Epidermal melanocyte (primary cell): ENCODE results near the gene MTMR6.

Experiments
- DNase-seq: peaks from one replicate; pipeline ENCODE4 v3.0.0; 2011; ENCODE audit warnings: low spot score; ENCODE audit not compliant: insufficient read length

Gene MTMR6

DNA sequence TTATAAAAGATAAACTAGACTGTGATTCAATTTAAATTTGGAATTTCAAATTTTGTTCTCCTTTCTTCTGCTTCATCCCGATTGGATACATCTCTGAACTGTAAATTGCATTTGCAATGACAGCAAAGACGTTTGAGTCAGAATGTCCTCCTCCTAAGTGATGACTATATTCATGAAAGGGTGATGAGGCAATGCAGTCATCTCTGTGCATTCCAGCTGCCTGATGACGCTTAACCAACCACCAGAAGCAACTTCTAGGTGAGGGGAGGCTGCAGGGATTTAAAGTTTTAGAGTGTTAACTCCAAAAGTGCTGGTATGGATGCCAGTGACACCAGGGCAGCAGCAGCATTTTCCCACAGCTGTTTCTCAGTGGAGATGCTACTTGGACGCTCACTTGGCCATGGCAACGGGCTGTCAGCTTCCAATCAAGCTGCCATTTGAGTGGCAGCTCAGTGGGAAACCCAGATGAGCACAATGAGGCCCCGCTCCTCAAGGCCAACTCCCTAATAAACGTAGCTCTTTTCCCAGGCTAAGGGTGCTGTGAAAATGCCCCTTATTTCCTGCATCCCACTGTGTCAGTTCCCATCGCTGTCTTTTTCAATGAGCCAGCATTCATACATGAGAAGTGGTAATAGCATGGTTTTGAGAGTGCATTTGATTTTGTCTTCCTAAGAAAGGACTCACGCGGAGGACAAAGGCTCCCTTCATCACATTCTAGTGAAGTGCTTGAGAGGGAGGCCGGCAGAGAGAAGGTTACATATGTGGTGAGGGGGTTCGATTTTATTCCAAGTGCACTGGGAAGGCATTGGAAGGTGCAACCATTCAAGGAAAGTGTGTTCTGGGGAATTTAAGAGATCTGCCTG lies 70.0 kb downstream of the MTMR6 start:
- no peak for DNase-seq

DNA sequence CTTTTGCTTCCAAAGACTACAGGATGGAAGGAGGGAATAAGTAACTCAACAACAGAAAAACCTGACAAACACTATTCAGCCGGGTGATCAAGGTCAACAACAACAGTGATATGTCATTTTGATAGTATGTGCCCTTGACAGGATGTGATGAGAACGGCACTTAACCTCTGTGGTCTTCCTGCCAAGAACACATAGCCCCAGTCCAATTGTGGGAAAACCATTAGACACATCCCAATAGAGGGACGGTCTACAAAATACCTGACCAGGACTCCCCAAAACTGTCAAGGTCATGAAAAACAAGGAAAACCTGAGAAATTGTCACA lies 72.1 kb downstream of the MTMR6 start:
- DNase-seq = no peak

DNA sequence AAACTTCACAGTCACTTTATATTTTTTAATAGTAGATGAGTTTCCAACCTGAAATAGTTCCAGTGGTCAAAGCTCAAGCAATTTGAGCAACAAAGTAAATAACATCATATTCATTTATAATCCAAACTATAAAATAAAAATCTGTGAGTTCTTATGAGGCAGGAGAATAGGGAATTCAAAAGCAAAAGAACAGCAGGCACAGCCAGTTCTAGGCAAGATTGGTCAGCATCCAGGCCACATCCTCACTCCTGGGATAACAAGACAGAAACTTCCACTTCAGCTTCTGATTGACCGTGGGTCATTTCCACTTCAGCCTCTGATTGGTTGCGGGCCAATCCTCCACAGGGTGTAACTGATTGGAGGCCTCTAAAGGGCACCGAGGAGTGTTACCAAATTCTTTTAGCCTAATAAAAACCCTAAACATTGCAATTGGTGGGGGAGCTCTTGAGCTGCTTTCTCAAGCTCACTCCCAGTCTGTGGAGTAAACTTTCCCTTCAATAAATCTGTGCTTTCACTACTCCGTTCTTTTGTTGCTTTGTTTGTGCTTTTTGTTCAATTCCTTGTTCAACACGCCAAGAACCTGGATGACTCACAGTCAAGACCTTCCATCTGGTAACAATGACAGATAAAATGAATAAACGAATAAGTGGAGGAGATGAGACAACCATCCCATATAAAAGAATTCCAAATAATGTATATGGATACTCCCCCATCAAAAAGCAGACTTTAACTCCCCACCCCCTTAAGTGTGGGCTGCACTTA lies 72.6 kb downstream of the MTMR6 start:
- no peak for DNase-seq

DNA sequence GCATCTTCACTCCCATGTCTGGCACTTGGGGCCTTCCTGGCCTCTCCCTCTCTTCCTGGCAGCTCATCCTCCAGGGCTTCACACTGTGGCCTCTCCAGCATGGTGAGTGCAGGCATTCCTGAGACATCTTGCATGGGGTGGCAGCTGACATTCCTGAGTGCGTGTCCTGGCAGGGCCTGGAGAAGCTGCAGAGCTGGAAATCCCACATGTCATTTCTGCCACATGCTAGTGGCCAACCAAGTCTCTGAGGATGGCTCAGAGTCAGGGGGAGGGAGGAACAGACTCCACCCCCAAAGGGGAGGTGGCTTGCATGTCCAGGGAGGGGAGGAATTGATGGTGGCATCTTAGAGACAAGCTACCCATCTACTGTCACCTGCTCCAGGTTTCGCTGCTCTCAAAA lies 73.6 kb downstream of the MTMR6 start:
- no peak for DNase-seq

DNA sequence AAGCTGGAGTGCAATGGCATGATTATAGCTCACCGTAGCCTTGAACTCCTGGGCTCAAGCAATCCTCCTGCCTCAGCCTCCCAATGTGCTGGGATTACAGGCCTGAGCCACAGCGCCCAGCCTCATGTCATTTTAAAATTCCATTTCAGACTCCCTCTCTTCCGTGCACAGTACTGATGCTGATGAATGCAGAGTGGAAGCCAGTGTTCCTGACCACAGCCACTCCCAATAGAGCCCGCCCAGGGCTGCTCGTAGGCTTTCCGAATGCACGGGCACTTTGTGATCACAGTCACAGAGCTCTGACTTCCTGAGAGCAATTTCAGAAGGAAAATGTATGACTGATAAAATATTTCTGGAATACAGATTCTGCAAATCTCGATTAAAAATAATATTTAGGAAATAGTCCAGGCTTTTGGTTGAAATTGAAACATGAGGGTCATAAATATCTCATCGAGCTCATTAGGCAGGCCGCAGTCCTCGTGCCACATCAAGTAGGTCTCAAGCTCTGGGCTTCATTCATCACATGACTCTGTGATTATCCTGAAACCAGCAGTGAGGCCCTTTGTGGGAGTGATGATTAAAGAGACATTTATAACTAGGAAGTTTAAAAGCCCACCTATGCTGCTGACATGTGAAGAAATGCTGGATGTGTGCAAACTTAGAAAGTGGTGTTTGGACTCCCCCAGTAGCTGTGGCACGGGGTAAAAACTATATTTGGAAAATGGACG lies 76.3 kb downstream of the MTMR6 start:
- no peak for DNase-seq

DNA sequence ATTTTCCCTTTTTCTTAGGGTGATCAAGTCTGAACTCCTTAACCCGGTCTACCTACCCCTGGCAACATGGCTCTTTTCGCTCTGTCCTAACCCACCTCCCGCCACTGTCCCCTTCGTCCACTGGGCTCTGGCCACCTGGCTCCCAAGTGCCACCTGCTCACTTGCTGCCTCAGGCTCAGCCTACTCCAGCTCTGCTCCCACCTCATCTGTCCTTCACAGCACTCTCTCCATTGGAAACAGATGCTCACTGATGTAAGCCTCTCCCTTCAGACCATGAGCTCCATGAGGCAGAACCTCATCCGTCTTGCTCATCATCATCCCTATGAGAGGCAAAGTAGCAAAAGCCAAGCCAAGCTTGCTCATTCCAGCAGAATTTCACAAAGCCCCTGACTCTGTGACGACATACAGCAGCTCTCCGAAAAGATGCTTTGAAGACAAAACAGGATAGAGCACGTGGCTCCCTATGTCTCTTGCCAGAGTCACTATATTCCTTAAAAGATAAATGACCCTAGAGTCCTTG lies 79.9 kb downstream of the MTMR6 start:
- no peak for DNase-seq

DNA sequence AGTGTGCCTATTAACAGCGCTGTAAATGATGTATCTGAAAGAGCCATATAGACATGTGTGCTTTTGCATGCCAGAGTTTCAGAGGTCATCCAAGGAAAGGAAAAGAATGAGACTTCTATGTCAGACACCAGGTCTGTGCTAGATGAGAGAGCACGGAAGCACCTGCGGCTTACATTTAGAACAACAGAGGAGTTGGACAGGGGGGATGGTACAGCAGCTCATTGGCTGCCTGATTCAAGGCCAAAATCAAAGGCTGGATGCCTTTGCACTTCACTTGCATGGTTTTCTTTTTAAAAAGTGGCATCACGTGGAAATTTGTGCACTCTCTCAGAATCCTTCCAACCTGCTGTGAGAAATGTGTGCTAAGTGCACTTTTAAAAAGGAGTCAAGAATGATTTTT lies 82.4 kb downstream of the MTMR6 start:
- DNase-seq = no peak

DNA sequence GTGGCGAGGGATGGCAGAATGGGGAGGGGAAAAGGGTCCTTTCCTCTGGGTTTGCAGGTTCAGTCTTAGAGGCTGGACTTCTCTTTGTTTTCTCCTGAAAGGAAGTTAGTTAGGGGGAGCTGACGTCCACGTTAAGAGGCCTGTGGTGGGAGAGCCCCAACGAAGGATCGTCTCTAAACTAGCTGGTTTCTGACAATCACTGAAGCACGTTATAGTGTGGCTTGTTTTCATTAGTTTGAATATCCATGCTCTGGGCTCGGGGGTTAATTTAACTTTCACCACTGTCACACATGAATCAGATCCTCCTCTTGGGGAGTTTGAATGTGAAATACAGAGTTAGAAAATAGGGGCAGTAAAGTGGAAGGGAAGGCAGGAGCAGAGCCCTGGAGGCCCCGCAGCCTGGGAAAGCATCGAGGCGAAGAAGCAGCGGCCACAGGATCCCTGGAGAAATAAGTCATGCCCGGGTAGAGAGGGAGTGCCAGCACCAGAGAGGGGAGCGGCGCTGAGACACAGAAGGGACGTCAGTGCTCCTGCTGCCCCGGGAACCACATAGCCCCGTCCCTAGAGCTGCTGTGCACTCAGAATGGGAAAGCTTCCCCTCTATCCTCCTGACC lies 84.1 kb downstream of the MTMR6 start:
- no peak for DNase-seq

DNA sequence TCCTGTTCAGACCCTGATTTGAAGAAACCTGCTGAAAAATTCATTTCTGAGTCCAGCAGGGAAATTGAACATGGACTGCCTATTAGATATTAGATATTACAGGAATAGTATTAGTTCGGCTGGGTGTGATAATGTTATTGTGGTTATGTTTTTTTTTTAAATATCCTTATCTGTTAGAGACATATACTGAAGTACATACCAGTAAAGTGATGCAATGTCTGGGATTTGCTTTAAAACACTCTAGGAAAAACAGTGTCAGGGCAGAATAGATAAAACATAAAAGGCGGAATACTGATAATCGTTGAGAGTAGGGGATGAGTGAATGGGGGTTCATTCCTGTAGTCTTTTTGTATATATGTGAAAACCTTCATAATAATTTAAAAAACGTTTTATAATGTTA lies 86.5 kb downstream of the MTMR6 start:
- DNase-seq = no peak

DNA sequence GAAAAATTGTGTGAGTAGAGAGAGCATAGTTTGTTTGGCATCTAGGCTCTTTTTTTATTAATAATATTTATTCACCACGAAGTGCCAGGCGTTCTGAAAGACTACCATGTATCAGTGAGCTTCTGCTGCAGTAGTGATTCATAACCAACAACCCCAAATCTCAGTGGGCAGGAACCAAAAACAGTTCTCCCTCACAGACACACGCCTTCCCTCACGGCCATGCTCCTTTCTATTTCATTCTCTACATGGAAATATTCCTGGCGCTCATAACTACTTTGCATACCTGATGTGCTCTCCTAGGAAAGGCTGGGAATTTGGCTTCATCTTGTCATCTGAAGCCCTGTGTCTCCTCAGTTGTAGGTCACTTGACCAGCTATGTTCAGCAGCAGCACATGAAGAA lies 88.6 kb downstream of the MTMR6 start:
- DNase-seq = no peak

DNA sequence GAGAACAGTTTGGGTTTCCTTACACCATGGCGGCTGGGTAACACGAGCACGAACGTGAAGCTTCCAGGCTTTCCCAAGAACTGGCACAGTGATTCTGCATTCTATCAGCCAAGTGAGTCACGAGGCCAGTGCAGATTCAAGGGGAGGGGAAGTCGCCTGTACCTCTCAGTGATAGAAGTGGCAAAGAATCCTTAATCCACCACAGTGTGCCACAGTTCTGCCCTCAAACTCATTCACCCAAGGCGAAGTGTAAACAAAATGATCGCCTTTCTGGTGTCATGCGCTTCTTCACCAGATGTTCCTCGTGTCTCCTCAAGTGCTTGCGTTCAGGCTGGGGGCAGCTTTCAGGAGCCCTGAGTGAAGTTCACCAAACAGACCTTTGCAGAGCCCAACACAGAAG lies 90.3 kb downstream of the MTMR6 start:
- no peak for DNase-seq
